ENCODE results near the gene GABBR2. TPM values are rescaled to one million over a fixed set of nuclear protein-coding genes. Genes with fewer than 3 reads are reported as not detected.

Gene GABBR2
- total and polyA plus RNA-seq, 2 of the 8 experiments (the other 6 are each of a cell fraction or from before 2014, with no cell fraction given): 0.50 to 1.2 TPM

DNA sequence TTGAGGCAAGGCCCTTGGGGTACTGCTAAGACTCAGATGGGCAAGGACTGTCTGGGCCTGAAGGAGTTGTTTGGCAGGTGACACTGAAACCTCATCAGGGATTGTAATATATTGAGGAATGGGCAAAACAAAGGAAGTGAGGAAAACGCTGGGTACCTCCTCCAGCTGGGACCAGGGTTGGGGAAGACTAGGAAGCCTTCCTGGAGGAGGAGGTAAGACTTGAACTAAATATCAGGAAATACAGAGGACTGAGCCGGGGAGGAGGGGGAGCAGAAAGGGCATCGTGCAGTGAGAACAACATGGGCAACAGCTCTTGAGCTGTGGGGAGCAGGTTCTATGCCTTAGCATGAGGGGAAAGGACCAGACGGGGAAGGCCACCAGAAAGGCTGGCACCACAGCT, 144.0 kb downstream of the GABBR2 start:
- no peak overlapping the region for H3K56ac ChIP-seq (replicated peaks; ENCODE audit: insufficient read length, low read depth, low read length)
- peaks cover 0 to 2% of the 10 kb centered on the region in 2 experiments for H4K20me1 ChIP-seq (replicated peaks in 1 of 2; ENCODE audit: control insufficient read depth in 1 of 2, insufficient read depth in 2 of 2, low read length in 2 of 2)
- POLR2A ChIA-PET (ENCODE audit: partially characterized antibody): no interaction called here
- H4K91ac ChIP-seq (replicated peaks; ENCODE audit: insufficient read length, low read length): no peak overlapping the region
- TF ChIP-seq, protein P1, sequence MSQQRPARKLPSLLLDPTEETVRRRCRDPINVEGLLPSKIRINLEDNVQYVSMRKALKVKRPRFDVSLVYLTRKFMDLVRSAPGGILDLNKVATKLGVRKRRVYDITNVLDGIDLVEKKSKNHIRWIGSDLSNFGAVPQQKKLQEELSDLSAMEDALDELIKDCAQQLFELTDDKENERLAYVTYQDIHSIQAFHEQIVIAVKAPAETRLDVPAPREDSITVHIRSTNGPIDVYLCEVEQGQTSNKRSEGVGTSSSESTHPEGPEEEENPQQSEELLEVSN (IDR thresholded peaks at IDR 0.05): no peak
- TF ChIP-seq RBBP5 (IDR thresholded peaks at IDR 0.05; ENCODE audit: borderline replicate concordance, low read depth, low read length): no peak
- H2BK15ac ChIP-seq (ENCODE audit: low read length): no peak overlapping the region
- H3K14ac ChIP-seq (ENCODE audit: insufficient read length): no peak overlapping the region
- H3K27ac ChIP-seq (ENCODE audit: low read depth, low read length): no peak overlapping the region
- H3K9ac ChIP-seq (replicated peaks in 1 of 4; ENCODE audit: extremely low read depth in 1 of 4, low read depth in 3 of 4, low read length in 3 of 4): no peak overlapping the region
- no peak overlapping the region; the same call in 1 of the 2 replicates for H2BK5ac ChIP-seq (ENCODE audit: low read depth, low read length)
- CTCF ChIA-PET (ENCODE audit: partially characterized antibody): interaction anchor here (1.3 kb wide), 1 partner anchor 211 kb away, joined by 4 read pairs; no protein-coding TSS in a partner anchor
- no peaks in the 10 kb centered on the region for H3K36me3 ChIP-seq (ENCODE audit: control insufficient read depth in 2 of 4, insufficient read depth in 4 of 4, low read length in 3 of 4)
- H3K23me2 ChIP-seq (ENCODE audit: low read depth, low read length): peaks cover 2% of the 10 kb centered on the region; the same call in 1 of the 2 replicates
- no peak overlapping the region for H4K8ac ChIP-seq (ENCODE audit: extremely low read depth, insufficient read depth, low read length)
- H2AK5ac ChIP-seq (ENCODE audit: low read depth, low read length): no peak overlapping the region
- H2BK20ac ChIP-seq (ENCODE audit: low read length): no peak overlapping the region
- no peaks in the 10 kb centered on the region for H3K27me3 ChIP-seq (replicated peaks in 1 of 4; ENCODE audit: control insufficient read depth in 3 of 4, extremely low read depth in 1 of 4, insufficient read depth in 3 of 4, low read length in 3 of 4)
- H3K23ac ChIP-seq (ENCODE audit: insufficient read length): no peak overlapping the region
- H2AFZ ChIP-seq (ENCODE audit: low read length): no peak overlapping the region
- 88% methylated on average over 4 of the region's 4 CpGs; no CpG with 5 or more reads in 1 of the 2 experiments for WGBS, 2 experiments (ENCODE audit: extremely low coverage in 1 of 2, insufficient coverage in 1 of 2, insufficient read length in 1 of 2, insufficient replicate concordance in 2 of 2, low coverage in 1 of 2, low lambda C conversion rate in 2 of 2, missing lambda C conversion rate in 1 of 2)
- no peak overlapping the region for H2BK120ac ChIP-seq (replicated peaks; ENCODE audit: low read depth, low read length)
- H4K5ac ChIP-seq (ENCODE audit: insufficient read length, low read depth, low read length): no peak overlapping the region
- no peak for DNase-seq (ENCODE audit: low read depth in 1 of 2, low spot score in 2 of 2)
- H2BK12ac ChIP-seq (ENCODE audit: low read depth, low read length): no peak overlapping the region
- H3K4me1 ChIP-seq (replicated peaks in 1 of 4; ENCODE audit: control insufficient read depth in 3 of 4, insufficient read depth in 4 of 4, low read length in 3 of 4): no peaks in the 10 kb centered on the region
- no peak overlapping the region for H3K4me3 ChIP-seq (ENCODE audit: extremely low read depth in 1 of 4, insufficient read depth in 2 of 4, low read depth in 3 of 4, low read length in 4 of 4)
- H3K4ac ChIP-seq (replicated peaks; ENCODE audit: insufficient read length, low read depth, low read length): no peak overlapping the region
- no peak overlapping the region for H3K4me2 ChIP-seq (ENCODE audit: insufficient read depth in 1 of 2, low read depth in 2 of 2, low read length in 2 of 2)
- H3K18ac ChIP-seq (ENCODE audit: extremely low read depth, low read length): no peak overlapping the region
- no peaks in the 10 kb centered on the region for H3K79me1 ChIP-seq (ENCODE audit: low read depth, low read length)
- H3K79me2 ChIP-seq (ENCODE audit: control insufficient read depth in 1 of 2, insufficient read depth in 2 of 2, low read length in 2 of 2): no peaks in the 10 kb centered on the region
- no peaks in the 10 kb centered on the region for H3K9me3 ChIP-seq (ENCODE audit: insufficient read depth in 2 of 2, low read depth in 1 of 2, low read length in 1 of 2)
- FAIRE-seq: no peak

All from H1 (cell line).